Sigmoid colon (tissue), 4 donors: ENCODE results near the gene XPA.

Experiments used
- CTCF ChIP-seq, 4 experiments: fragments of 450-650 bp in 3 of 4; fragments of 200-600 bp in 1 of 4; IDR thresholded peaks; one replicate each; pipeline ENCODE4 v1.5.1; 2016 to 2019; ENCODE audit warnings: antibody characterized with exemption in 4 of 4, mild to moderate bottlenecking in 3 of 4, moderate library complexity in 2 of 4
- EP300 ChIP-seq, 4 donors: sonication (generic); formaldehyde crosslinking; IDR thresholded peaks; one replicate each; pipeline ENCODE4 v1.6.1; 2017; ENCODE audit warnings: antibody characterized with exemption in 4 of 4
- POLR2A ChIP-seq, 2 donors: fragments of 450-650 bp; IDR thresholded peaks; one replicate each; pipeline ENCODE4 v1.6.1; 2016; ENCODE audit warnings: antibody characterized with exemption in 2 of 2, mild to moderate bottlenecking in 2 of 2, moderate library complexity in 2 of 2
- POLR2AphosphoS5 ChIP-seq, 4 donors: sonication (generic); formaldehyde crosslinking; IDR thresholded peaks; one replicate each; pipeline ENCODE4 v1.6.1; 2017; ENCODE audit warnings: antibody characterized with exemption in 4 of 4

DNA sequence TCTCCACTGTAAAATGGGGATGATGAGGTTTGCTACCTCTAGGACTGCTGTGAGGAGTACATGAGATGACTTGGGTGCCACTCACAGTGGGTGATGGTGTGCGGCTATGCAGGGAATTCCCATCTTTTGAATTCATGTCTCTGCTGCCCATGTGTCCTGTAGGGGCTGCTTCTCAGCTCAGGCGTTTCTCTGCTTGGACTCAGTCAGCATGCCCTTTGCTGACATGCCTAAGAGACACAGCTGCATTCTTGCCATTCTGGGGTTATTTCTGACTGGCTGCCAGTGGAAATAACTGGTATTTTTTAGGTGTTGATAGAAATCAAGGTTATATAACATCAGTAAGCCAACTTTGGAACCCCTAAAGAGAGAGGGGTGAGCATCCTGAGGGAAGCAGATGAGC, 24.3 kb upstream of the XPA start:
- TF ChIP-seq CTCF (IDR thresholded peaks at IDR 0.05) (no peak), POLR2A (IDR thresholded peaks at IDR 0.05) (no peak), POLR2AphosphoS5 (IDR thresholded peaks at IDR 0.05) (no peak), EP300 (IDR thresholded peaks at IDR 0.05) (no peak)
